Osteocyte (in vitro differentiated cells): ENCODE results near the gene MR1. TPM values are rescaled to one million over a fixed set of nuclear protein-coding genes. Genes with fewer than 3 reads are reported as not detected.

Source experiments
- DNase-seq: peaks from one replicate; pipeline ENCODE4 v3.0.0; 2021; ENCODE audit warnings: mixed read lengths; ENCODE audit not compliant: unreplicated experiment; ENCODE audit errors: extremely low spot score
- H3K27ac Mint-ChIP-seq: one replicate; pipeline ENCODE4 v1.8.0; 2021; ENCODE audit warnings: mild to moderate bottlenecking, mixed read lengths; ENCODE audit not compliant: unreplicated experiment
- H3K27me3 Mint-ChIP-seq: one replicate; pipeline ENCODE4 v1.8.0; 2021; ENCODE audit warnings: mixed read lengths; ENCODE audit not compliant: unreplicated experiment
- H3K36me3 Mint-ChIP-seq: one replicate; pipeline ENCODE4 v1.8.0; 2021; ENCODE audit warnings: mixed read lengths; ENCODE audit not compliant: unreplicated experiment
- H3K4me1 Mint-ChIP-seq: one replicate; pipeline ENCODE4 v1.8.0; 2021; ENCODE audit warnings: mixed read lengths; ENCODE audit not compliant: unreplicated experiment
- H3K4me3 Mint-ChIP-seq: one replicate; pipeline ENCODE4 v1.8.0; 2021; ENCODE audit warnings: mild to moderate bottlenecking, moderate library complexity, mixed read lengths; ENCODE audit not compliant: unreplicated experiment
- H3K9me3 Mint-ChIP-seq: one replicate; pipeline ENCODE4 v1.8.0; 2021; ENCODE audit warnings: mixed read lengths; ENCODE audit not compliant: unreplicated experiment
- CTCF ChIP-seq: fragments of 200-600 bp; sonication (generic); IDR thresholded peaks from 2 replicates; pipeline ENCODE4 v1.5.0; 2021; ENCODE audit warnings: antibody characterized with exemption, mild to moderate bottlenecking, moderate library complexity
- total RNA-seq: library from RNA; stranded (reverse); gene quantifications from 2 replicates; pipeline ENCODE4 v1.2.1, GENCODE V29; 2021

The MR1 gene
- total RNA-seq, 1 donor from 2014 or later, result 4.3 TPM

GRCh38 chr1:181090641-181091126, 56.9 kb downstream of the MR1 start:
- H3K4me3 Mint-ChIP-seq, result peak overlapping the region; percentile 99
- no peaks in the 10 kb centered on the region for H3K27me3 Mint-ChIP-seq
- H3K27ac Mint-ChIP-seq, result peak overlapping the region; percentile 97
- no peak for TF ChIP-seq CTCF
- H3K4me1 Mint-ChIP-seq, result peaks cover 65% of the 10 kb centered on the region
- DNase-seq, result no peak
- peaks cover 22% of the 10 kb centered on the region for H3K36me3 Mint-ChIP-seq
- H3K9me3 Mint-ChIP-seq, result no peaks in the 10 kb centered on the region

DNA sequence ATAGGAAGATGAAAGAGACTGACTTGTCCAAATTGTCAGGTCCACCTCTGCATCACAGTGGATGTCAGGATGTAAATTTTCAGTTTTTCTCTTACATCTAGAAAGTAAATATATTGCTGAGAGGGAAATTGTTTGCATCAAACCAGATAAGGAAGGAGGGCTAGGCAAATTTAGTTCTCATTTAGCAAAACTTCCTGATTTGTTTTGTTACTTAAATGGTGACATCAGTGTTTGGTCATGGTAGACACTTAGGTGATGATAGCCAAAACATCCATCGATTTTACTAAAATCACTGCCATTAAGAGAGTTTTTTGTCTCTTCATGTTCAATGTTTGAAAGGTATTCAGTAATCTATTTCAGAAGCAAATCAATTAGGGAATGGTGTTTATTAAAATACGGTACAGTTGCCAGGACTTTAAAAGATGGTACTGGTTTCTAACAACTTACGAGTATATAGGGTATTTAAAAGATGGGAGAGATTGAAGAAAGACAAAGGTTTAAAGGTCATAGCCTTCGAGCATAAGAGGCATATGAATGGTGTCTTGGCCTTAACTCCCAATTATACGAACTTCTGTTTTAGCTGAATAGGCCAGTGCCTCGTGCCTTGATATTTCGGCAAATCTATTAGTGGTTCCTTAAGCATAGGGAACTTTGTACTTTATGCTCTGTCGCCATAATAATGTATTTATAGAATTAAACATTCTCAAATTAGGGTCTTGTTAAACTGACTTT, 57.7 kb downstream of the MR1 start:
- no peak for TF ChIP-seq CTCF
- peaks cover 71% of the 10 kb centered on the region for H3K4me1 Mint-ChIP-seq
- no peaks in the 10 kb centered on the region for H3K27me3 Mint-ChIP-seq
- peak overlapping the region; percentile 97 for H3K27ac Mint-ChIP-seq
- no peak for DNase-seq
- peaks cover 22% of the 10 kb centered on the region for H3K36me3 Mint-ChIP-seq
- peak overlapping the region; percentile 99 for H3K4me3 Mint-ChIP-seq
- no peaks in the 10 kb centered on the region for H3K9me3 Mint-ChIP-seq

GRCh38 chr1:181092056-181092455, 58.3 kb downstream of the MR1 start:
- no peaks in the 10 kb centered on the region for H3K27me3 Mint-ChIP-seq
- peaks cover 22% of the 10 kb centered on the region for H3K36me3 Mint-ChIP-seq
- H3K27ac Mint-ChIP-seq, result peak overlapping the region; percentile 7
- no peak for TF ChIP-seq CTCF
- DNase-seq, result no peak
- peaks cover 73% of the 10 kb centered on the region for H3K4me1 Mint-ChIP-seq
- no peaks in the 10 kb centered on the region for H3K9me3 Mint-ChIP-seq
- peak overlapping the region; percentile 99 for H3K4me3 Mint-ChIP-seq

- peaks cover 74% of the 10 kb centered on the region for H3K4me1 Mint-ChIP-seq
- no peak for TF ChIP-seq CTCF
- no peak for DNase-seq
- H3K27ac Mint-ChIP-seq, result peak overlapping the region; percentile 72
- H3K4me3 Mint-ChIP-seq, result peak overlapping the region; percentile 68
- no peaks in the 10 kb centered on the region for H3K9me3 Mint-ChIP-seq
- H3K36me3 Mint-ChIP-seq, result peaks cover 22% of the 10 kb centered on the region
- H3K27me3 Mint-ChIP-seq, result no peaks in the 10 kb centered on the region
Measured at GRCh38 chr1:181092883-181093458, 59.2 kb downstream of the MR1 start.

DNA sequence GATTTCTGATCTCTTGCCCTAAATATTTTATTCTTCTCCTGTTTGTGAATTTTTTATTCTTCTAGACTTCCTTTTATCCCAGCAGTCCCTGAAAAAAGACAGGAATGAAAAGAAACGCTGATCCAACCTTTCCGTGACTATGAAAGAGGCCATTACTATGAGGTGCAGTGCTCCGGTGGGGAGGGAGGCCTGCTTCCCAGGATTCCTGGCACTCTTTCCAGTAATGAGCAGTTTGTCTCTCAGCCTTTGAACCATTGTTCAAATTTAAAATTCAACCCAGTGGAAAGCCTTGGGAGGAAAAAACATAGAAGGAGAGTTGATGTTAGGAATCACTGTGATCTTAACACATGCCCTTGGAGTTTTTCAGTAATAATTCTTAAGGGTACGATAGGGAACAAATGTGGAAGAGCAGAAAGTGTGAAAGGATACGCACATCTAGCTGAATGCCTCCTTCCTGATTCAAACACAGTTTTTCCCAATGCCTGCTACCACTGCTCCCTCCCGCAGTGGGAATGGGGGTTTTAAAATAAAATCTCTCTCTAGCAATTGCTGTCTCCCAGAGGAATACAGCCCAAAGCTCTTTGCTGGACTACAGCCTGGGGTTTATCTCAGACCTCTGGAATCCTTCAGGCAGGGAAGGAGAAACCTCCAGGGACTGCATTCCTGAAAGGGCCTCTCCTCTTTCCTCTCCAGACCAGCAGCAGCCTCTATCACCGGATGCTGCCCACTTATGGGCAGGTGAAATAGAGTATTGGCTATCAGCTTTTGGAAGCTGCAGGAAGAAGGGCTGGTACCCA, 60.8 kb downstream of the MR1 start:
- H3K27me3 Mint-ChIP-seq, result no peaks in the 10 kb centered on the region
- peaks cover 22% of the 10 kb centered on the region for H3K36me3 Mint-ChIP-seq
- H3K4me1 Mint-ChIP-seq, result peaks cover 86% of the 10 kb centered on the region
- peak overlapping the region; percentile 94 for H3K27ac Mint-ChIP-seq
- peak overlapping the region; percentile 56 for H3K4me3 Mint-ChIP-seq
- TF ChIP-seq CTCF, result no peak
- no peaks in the 10 kb centered on the region for H3K9me3 Mint-ChIP-seq
- no peak for DNase-seq
